OCI-LY3 (cell line): Measurements from ENCODE around the gene GOLGA2.

Experiments
- H2AFZ ChIP-seq: fragments of 200-600, 300-600 bp; shearing (Covaris generic); 2 replicates; pipeline ENCODE4 v1.6.0; 2014; ENCODE audit warnings: antibody characterized with exemption, low read depth, low read length
- H3K27ac ChIP-seq: fragments of 200-600, 300-600 bp; sonication (generic); 2 replicates; pipeline ENCODE4 v1.5.1; 2014; ENCODE audit warnings: mild to moderate bottlenecking, low read length, moderate library complexity, mixed read lengths
- H3K27me3 ChIP-seq: fragments of 200-600, 300-600 bp; sonication (generic); 2 replicates; pipeline ENCODE4 v1.6.1; 2014; ENCODE audit warnings: low read depth, low read length, mixed read lengths
- H3K36me3 ChIP-seq: fragments of 200-600, 300-600 bp; sonication (generic); replicated peaks from 2 replicates; pipeline ENCODE3; 2014; ENCODE audit warnings: low read depth, low read length, mixed read lengths
- H3K4me1 ChIP-seq: fragments of 300-600, 200-600 bp; sonication (generic); 2 replicates; pipeline ENCODE4 v1.6.1; 2014; ENCODE audit warnings: low read length, mixed read lengths
- H3K4me2 ChIP-seq: fragments of 200-600, 300-600 bp; sonication (generic); 2 replicates; pipeline ENCODE4 v1.6.1; 2014; ENCODE audit warnings: low read length, mixed read lengths
- H3K4me3 ChIP-seq: fragments of 300-600, 200-600 bp; sonication (generic); 2 replicates; pipeline ENCODE4 v1.5.1; 2014; ENCODE audit warnings: antibody characterized with exemption, mild to moderate bottlenecking, low read length, moderate library complexity
- H3K79me2 ChIP-seq: fragments of 300-600, 200-600 bp; shearing (Covaris generic); 2 replicates; pipeline ENCODE4 v1.6.1; 2014; ENCODE audit warnings: mild to moderate bottlenecking, low read length, mixed read lengths
- H3K9ac ChIP-seq: fragments of 300-600, 200-600 bp; shearing (Covaris generic); 2 replicates; pipeline ENCODE4 v1.6.0; 2014; ENCODE audit warnings: mild to moderate bottlenecking, low read length, moderate library complexity
- H3K9me3 ChIP-seq: fragments of 200-600, 300-600 bp; shearing (Covaris generic); 2 replicates; pipeline ENCODE4 v1.6.1; 2014; ENCODE audit warnings: low read length, mixed read lengths; ENCODE audit not compliant: insufficient read depth
- H4K20me1 ChIP-seq: fragments of 200-600, 300-600 bp; sonication (generic); 2 replicates; pipeline ENCODE4 v1.6.1; 2016; ENCODE audit warnings: low read length, mixed read lengths; ENCODE audit not compliant: insufficient read depth
- CTCF ChIP-seq: fragments of 200-600, 300-600 bp; sonication (generic); IDR thresholded peaks from 2 replicates; pipeline ENCODE4 v1.5.1; 2014; ENCODE audit warnings: antibody characterized with exemption, low read length, low read depth
- EZH2phosphoT487 ChIP-seq: fragments of 200-600 bp; shearing (Covaris generic); IDR thresholded peaks from 2 replicates; pipeline ENCODE4 v1.6.1; 2018; ENCODE audit warnings: antibody characterized with exemption, mixed run types, low read depth

Gene GOLGA2

GRCh38 chr9:128274245-128274644 lies 1.6 kb downstream of the GOLGA2 start:
- H4K20me1 ChIP-seq, result no peaks in the 10 kb centered on the region
- H3K27me3 ChIP-seq, result no peaks in the 10 kb centered on the region

GRCh38 chr9:128271512-128271911 lies 4.3 kb downstream of the GOLGA2 start:
- H3K9ac ChIP-seq, result no peak overlapping the region
- no peak for TF ChIP-seq CTCF
- TF ChIP-seq EZH2phosphoT487, result no peak
- H3K4me3 ChIP-seq, result no peak overlapping the region
- H3K4me2 ChIP-seq, result no peak overlapping the region
- no peaks in the 10 kb centered on the region for H3K9me3 ChIP-seq
- no peak overlapping the region for H2AFZ ChIP-seq
- no peak overlapping the region for H3K27ac ChIP-seq
- H3K36me3 ChIP-seq, result no peaks in the 10 kb centered on the region
- H3K79me2 ChIP-seq, result peaks cover 13% of the 10 kb centered on the region
- peaks cover 7% of the 10 kb centered on the region for H3K4me1 ChIP-seq
- H3K27me3 ChIP-seq, result no peaks in the 10 kb centered on the region
- no peaks in the 10 kb centered on the region for H4K20me1 ChIP-seq

More at GRCh38 chr9:128274245-128274644, 1.6 kb downstream of the GOLGA2 start:
- no peaks in the 10 kb centered on the region for H3K36me3 ChIP-seq
- H3K9ac ChIP-seq, result no peak overlapping the region
- H3K79me2 ChIP-seq, result peaks cover 13% of the 10 kb centered on the region
- no peak overlapping the region for H3K27ac ChIP-seq
- H3K4me1 ChIP-seq, result peaks cover 11% of the 10 kb centered on the region
- no peaks in the 10 kb centered on the region for H3K9me3 ChIP-seq
- no peak overlapping the region for H3K4me3 ChIP-seq
- TF ChIP-seq EZH2phosphoT487, result no peak
- TF ChIP-seq CTCF, result no peak
- no peak overlapping the region for H2AFZ ChIP-seq
- H3K4me2 ChIP-seq, result no peak overlapping the region

- H3K4me1 ChIP-seq, result peaks cover 7% of the 10 kb centered on the region
- H3K4me3 ChIP-seq, result no peak overlapping the region
- TF ChIP-seq EZH2phosphoT487 (no peak), CTCF (no peak)
- peaks cover 10% of the 10 kb centered on the region for H3K79me2 ChIP-seq
- H3K36me3 ChIP-seq, result no peaks in the 10 kb centered on the region
- H3K9ac ChIP-seq, result no peak overlapping the region
- H4K20me1 ChIP-seq, result no peaks in the 10 kb centered on the region
- H2AFZ ChIP-seq, result no peak overlapping the region
- no peaks in the 10 kb centered on the region for H3K27me3 ChIP-seq
- H3K27ac ChIP-seq, result no peak overlapping the region
- no peak overlapping the region for H3K4me2 ChIP-seq
- no peaks in the 10 kb centered on the region for H3K9me3 ChIP-seq
Observed at GRCh38 chr9:128271112-128271511, 4.7 kb downstream of the GOLGA2 start.

- Histone ChIP-seq H3K79me2 (no peaks in the 10 kb centered on the region), H3K27ac (no peak overlapping the region), H3K9me3 (no peaks in the 10 kb centered on the region), H3K4me3 (no peak overlapping the region), H3K4me1 (no peaks in the 10 kb centered on the region), H2AFZ (no peak overlapping the region), H3K4me2 (no peak overlapping the region), H3K36me3 (no peaks in the 10 kb centered on the region), H3K9ac (no peak overlapping the region), H3K27me3 (no peaks in the 10 kb centered on the region), H4K20me1 (no peaks in the 10 kb centered on the region)
- TF ChIP-seq CTCF (no peak), EZH2phosphoT487 (no peak)
Observed at GRCh38 chr9:128266868-128267590, 8.8 kb downstream of the GOLGA2 start.
